Measurements from ENCODE around the gene ASTN1. TPM values are rescaled to one million over a fixed set of nuclear protein-coding genes. Genes with fewer than 3 reads are reported as not detected.
A peak's percentile ranks its signal among the peaks of the same experiment; 100 is the strongest.

The ASTN1 gene
- total RNA-seq, 1 experiment from 2014 or later, result not detected

GRCh38 chr1:176904057-176904751, 260.3 kb downstream of the ASTN1 start:
- CTCF ChIA-PET, result no interaction called here

DNA sequence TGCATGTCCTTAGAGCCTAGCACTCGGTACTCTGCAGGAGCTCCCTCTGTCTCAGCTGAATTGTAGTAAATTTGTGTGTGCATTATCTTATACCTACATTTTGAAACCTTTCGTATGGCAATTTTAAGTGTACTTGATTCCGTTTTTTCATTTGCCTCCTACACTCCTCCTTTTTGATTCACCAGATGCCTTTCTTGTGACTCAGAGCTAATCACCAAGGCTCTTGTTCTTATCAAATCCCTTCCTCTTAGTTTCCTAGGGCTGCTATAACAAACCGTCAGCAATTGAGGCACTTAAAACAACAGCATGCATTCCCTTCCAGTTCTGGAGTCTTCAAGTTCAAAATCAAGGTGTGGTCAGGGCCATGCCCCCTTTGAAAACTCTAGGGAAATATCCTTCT, 261.0 kb downstream of the ASTN1 start:
- H3K27me3 ChIP-seq (ENCODE audit: low read length), result no peaks in the 10 kb centered on the region
- H3K79me2 ChIP-seq (ENCODE audit: low read length), result no peaks in the 10 kb centered on the region
- no peaks in the 10 kb centered on the region for H4K20me1 ChIP-seq (ENCODE audit: low read length)
- H2AFZ ChIP-seq (ENCODE audit: low read length), result no peak overlapping the region
- no peak overlapping the region for H3K9ac ChIP-seq (ENCODE audit: low read length)
- H3K36me3 ChIP-seq (ENCODE audit: low read depth, low read length), result no peaks in the 10 kb centered on the region
- peaks cover 7% of the 10 kb centered on the region; the same call in 1 of the 2 replicates for H3K4me1 ChIP-seq (ENCODE audit: insufficient read depth, low read length)
- CTCF ChIA-PET, result no interaction called here
- H3K4me3 ChIP-seq (ENCODE audit: low read length), result no peak overlapping the region
- H3K9me2 ChIP-seq (replicated peaks; ENCODE audit: low read length), result no peaks in the 10 kb centered on the region
- H3F3A ChIP-seq (ENCODE audit: low read length, unreplicated experiment), result no peaks in the 10 kb centered on the region
- no peak for TF ChIP-seq EZH2 (IDR thresholded peaks at IDR 0.05; ENCODE audit: low read length, unreplicated experiment)
- TF ChIP-seq, protein P1, sequence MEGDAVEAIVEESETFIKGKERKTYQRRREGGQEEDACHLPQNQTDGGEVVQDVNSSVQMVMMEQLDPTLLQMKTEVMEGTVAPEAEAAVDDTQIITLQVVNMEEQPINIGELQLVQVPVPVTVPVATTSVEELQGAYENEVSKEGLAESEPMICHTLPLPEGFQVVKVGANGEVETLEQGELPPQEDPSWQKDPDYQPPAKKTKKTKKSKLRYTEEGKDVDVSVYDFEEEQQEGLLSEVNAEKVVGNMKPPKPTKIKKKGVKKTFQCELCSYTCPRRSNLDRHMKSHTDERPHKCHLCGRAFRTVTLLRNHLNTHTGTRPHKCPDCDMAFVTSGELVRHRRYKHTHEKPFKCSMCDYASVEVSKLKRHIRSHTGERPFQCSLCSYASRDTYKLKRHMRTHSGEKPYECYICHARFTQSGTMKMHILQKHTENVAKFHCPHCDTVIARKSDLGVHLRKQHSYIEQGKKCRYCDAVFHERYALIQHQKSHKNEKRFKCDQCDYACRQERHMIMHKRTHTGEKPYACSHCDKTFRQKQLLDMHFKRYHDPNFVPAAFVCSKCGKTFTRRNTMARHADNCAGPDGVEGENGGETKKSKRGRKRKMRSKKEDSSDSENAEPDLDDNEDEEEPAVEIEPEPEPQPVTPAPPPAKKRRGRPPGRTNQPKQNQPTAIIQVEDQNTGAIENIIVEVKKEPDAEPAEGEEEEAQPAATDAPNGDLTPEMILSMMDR (conservative IDR thresholded peaks at IDR 0.05; ENCODE audit: low read depth, low read length), result no peak
- TF ChIP-seq EZH2phosphoT487 (IDR thresholded peaks at IDR 0.05; ENCODE audit: borderline replicate concordance, low read length), result no peak
- POLR2A ChIA-PET (ENCODE audit: unreplicated experiment), result no interaction called here
- H3K4me2 ChIP-seq (ENCODE audit: low read length), result peak overlapping the region; percentile 27; the same call in 1 of the 2 replicates
- DNase-seq, result peak; percentile 53
- no peaks in the 10 kb centered on the region for H3K9me3 ChIP-seq (ENCODE audit: low read length)
- intact Hi-C loops (cut with micrococcal nuclease), result no loop called here
- BruUV-seq (replicated peaks), result no TSS peak
- peak; percentile 40 for ATAC-seq
- H3K27ac ChIP-seq (ENCODE audit: low read length), result no peak overlapping the region

More at GRCh38 chr1:176904057-176904751, 260.3 kb downstream of the ASTN1 start:
- Histone ChIP-seq H3K27me3 (ENCODE audit: low read length) (no peaks in the 10 kb centered on the region), H3K36me3 (ENCODE audit: low read depth, low read length) (no peaks in the 10 kb centered on the region), H3K4me3 (ENCODE audit: low read length) (no peak overlapping the region), H3K4me2 (ENCODE audit: low read length) (no peak overlapping the region), H3K9ac (ENCODE audit: low read length) (no peak overlapping the region), H2AFZ (ENCODE audit: low read length) (no peak overlapping the region), H3K9me2 (replicated peaks; ENCODE audit: low read length) (no peaks in the 10 kb centered on the region), H4K20me1 (ENCODE audit: low read length) (no peaks in the 10 kb centered on the region), H3K4me1 (ENCODE audit: insufficient read depth, low read length) (peaks cover 7% of the 10 kb centered on the region; the same call in 1 of the 2 replicates), H3F3A (ENCODE audit: low read length, unreplicated experiment) (no peaks in the 10 kb centered on the region), H3K9me3 (ENCODE audit: low read length) (no peaks in the 10 kb centered on the region), H3K27ac (ENCODE audit: low read length) (no peak overlapping the region), H3K79me2 (ENCODE audit: low read length) (no peaks in the 10 kb centered on the region)
- TF ChIP-seq, protein P1 (conservative IDR thresholded peaks at IDR 0.05; ENCODE audit: low read depth, low read length), result no peak
- no peak for TF ChIP-seq EZH2 (IDR thresholded peaks at IDR 0.05; ENCODE audit: low read length, unreplicated experiment)
- TF ChIP-seq EZH2phosphoT487 (IDR thresholded peaks at IDR 0.05; ENCODE audit: borderline replicate concordance, low read length), result no peak
- intact Hi-C loops (cut with micrococcal nuclease), result no loop called here
- ATAC-seq, result no peak
- DNase-seq, result no peak
- POLR2A ChIA-PET (ENCODE audit: unreplicated experiment), result no interaction called here
- no TSS peak for BruUV-seq (replicated peaks)

DNA sequence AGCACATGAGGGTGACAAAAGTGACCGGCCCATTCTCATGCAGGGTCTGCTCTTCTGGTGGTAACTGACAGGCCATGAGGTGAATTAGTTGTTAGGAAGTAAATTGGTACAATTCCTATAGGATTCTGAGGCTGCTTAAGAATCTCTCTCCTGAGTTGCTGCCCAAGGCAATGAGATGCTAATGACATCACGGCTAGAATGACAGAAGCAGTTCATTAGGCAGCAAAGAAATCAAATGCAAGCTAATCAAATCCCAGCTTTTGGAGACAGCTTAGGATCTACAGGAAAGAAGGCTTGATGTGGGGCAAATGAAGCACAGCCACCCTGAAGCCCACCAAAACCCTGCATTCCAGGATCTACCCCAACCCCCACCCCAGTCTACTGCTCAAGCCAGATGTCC, 265.2 kb downstream of the ASTN1 start:
- no peak overlapping the region for H3K9ac ChIP-seq (ENCODE audit: low read length)
- H3K27me3 ChIP-seq (ENCODE audit: low read length), result peaks cover 15% of the 10 kb centered on the region; the same call in 1 of the 2 replicates
- ATAC-seq (no peak), DNase-seq (no peak)
- H3F3A ChIP-seq (ENCODE audit: low read length, unreplicated experiment), result no peaks in the 10 kb centered on the region
- H3K4me3 ChIP-seq (ENCODE audit: low read length), result no peak overlapping the region
- H4K20me1 ChIP-seq (ENCODE audit: low read length), result no peaks in the 10 kb centered on the region
- TF ChIP-seq, protein P1 (conservative IDR thresholded peaks at IDR 0.05; ENCODE audit: low read depth, low read length), result no peak
- no peak for TF ChIP-seq EZH2 (IDR thresholded peaks at IDR 0.05; ENCODE audit: low read length, unreplicated experiment)
- TF ChIP-seq EZH2phosphoT487 (IDR thresholded peaks at IDR 0.05; ENCODE audit: borderline replicate concordance, low read length), result no peak
- no peaks in the 10 kb centered on the region for H3K9me2 ChIP-seq (replicated peaks; ENCODE audit: low read length)
- H3K79me2 ChIP-seq (ENCODE audit: low read length), result no peaks in the 10 kb centered on the region
- H3K4me1 ChIP-seq (ENCODE audit: insufficient read depth, low read length), result peaks cover 7% of the 10 kb centered on the region; the same call in 1 of the 2 replicates
- POLR2A ChIA-PET (ENCODE audit: unreplicated experiment), result no interaction called here
- H3K4me2 ChIP-seq (ENCODE audit: low read length), result no peak overlapping the region
- H2AFZ ChIP-seq (ENCODE audit: low read length), result no peak overlapping the region
- H3K9me3 ChIP-seq (ENCODE audit: low read length), result no peaks in the 10 kb centered on the region
- CTCF ChIA-PET, result interaction anchor here (1.1 kb wide), 1 partner anchor 282 kb away, joined by 4 read pairs; no protein-coding TSS in a partner anchor
- BruUV-seq (replicated peaks), result no TSS peak
- H3K36me3 ChIP-seq (ENCODE audit: low read depth, low read length), result no peaks in the 10 kb centered on the region
- H3K27ac ChIP-seq (ENCODE audit: low read length), result no peak overlapping the region
- intact Hi-C loops (cut with micrococcal nuclease), result no loop called here
